Ureter (tissue), 1 donor: ENCODE data around the gene KRTAP5-6. TPM values are rescaled to one million over a fixed set of nuclear protein-coding genes. Genes with fewer than 3 reads are reported as not detected.

Experiments used
- DNase-seq: peaks from one replicate; pipeline ENCODE4 v3.0.0-alpha.2; 2020; ENCODE audit warnings: low spot score
- total RNA-seq: library from RNA; stranded (reverse); gene quantifications from one replicate; pipeline ENCODE4 v1.2.4, GENCODE V29; 2023
- donor health status: DM: yes; HTN: yes; CAD: no.

The KRTAP5-6 gene
- total RNA-seq, 1 donor from 2014 or later: not detected

GRCh38 chr11:1702506-1702905 lies 5.5 kb downstream of the KRTAP5-6 start:
- DNase-seq: peak; percentile 28

GRCh38 chr11:1703146-1703545 lies 6.2 kb downstream of the KRTAP5-6 start:
- no peak for DNase-seq

- peak; percentile 48 for DNase-seq
Observed at GRCh38 chr11:1705126-1706052, 8.4 kb downstream of the KRTAP5-6 start.

GRCh38 chr11:1706634-1707400 lies 9.8 kb downstream of the KRTAP5-6 start:
- no peak for DNase-seq

GRCh38 chr11:1707751-1708150 lies 10.8 kb downstream of the KRTAP5-6 start:
- DNase-seq: no peak

- DNase-seq: no peak
Observed at GRCh38 chr11:1708716-1709115, 11.7 kb downstream of the KRTAP5-6 start.

- DNase-seq: peak; percentile 40
Observed at GRCh38 chr11:1714908-1715885, 18.2 kb downstream of the KRTAP5-6 start.

GRCh38 chr11:1717745-1718144 lies 20.8 kb downstream of the KRTAP5-6 start:
- DNase-seq: peak; percentile 43

GRCh38 chr11:1718326-1718725 lies 21.3 kb downstream of the KRTAP5-6 start:
- DNase-seq: peak; percentile 18

- no peak for DNase-seq
Observed at GRCh38 chr11:1719781-1720180, 22.8 kb downstream of the KRTAP5-6 start.

- peak; percentile 29 for DNase-seq
Observed at GRCh38 chr11:1727096-1727690, 30.2 kb downstream of the KRTAP5-6 start.

- peak; percentile 35 for DNase-seq
Observed at GRCh38 chr11:1727861-1728260, 30.9 kb downstream of the KRTAP5-6 start.

- DNase-seq: peak; percentile 19
Observed at GRCh38 chr11:1728301-1728700, 31.3 kb downstream of the KRTAP5-6 start.

- no peak for DNase-seq
Observed at GRCh38 chr11:1728931-1729691, 32.1 kb downstream of the KRTAP5-6 start.

GRCh38 chr11:1729692-1730011 lies 32.7 kb downstream of the KRTAP5-6 start:
- no peak for DNase-seq

- no peak for DNase-seq
Observed at GRCh38 chr11:1730059-1730629, 33.1 kb downstream of the KRTAP5-6 start.

- DNase-seq: no peak
Observed at GRCh38 chr11:1731451-1732059, 34.6 kb downstream of the KRTAP5-6 start.

GRCh38 chr11:1732418-1733008 lies 35.5 kb downstream of the KRTAP5-6 start:
- no peak for DNase-seq

- DNase-seq: no peak
Observed at GRCh38 chr11:1733009-1733715, 36.2 kb downstream of the KRTAP5-6 start.
